NCI-H2227 (cell line): ENCODE results near the gene PRDM16.

Experiments used
- DNase-seq: peaks from one replicate; lab custom pipeline; 2025; ENCODE audit not compliant: unreplicated experiment; lab: John Stamatoyannopoulos, UW

PRDM16 gene

GRCh38 chr1:3465091-3465934 is 396.3 kb downstream of the PRDM16 start:
- no peak for DNase-seq

- no peak for DNase-seq
Measured at GRCh38 chr1:3465935-3466321, 396.9 kb downstream of the PRDM16 start.

GRCh38 chr1:3466366-3467075 is 397.5 kb downstream of the PRDM16 start:
- DNase-seq: no peak

- DNase-seq: no peak
Measured at GRCh38 chr1:3467096-3468036, 398.4 kb downstream of the PRDM16 start.

GRCh38 chr1:3468236-3469103 is 399.5 kb downstream of the PRDM16 start:
- no peak for DNase-seq

- no peak for DNase-seq
Measured at GRCh38 chr1:3469104-3469848, 400.3 kb downstream of the PRDM16 start.

- DNase-seq: no peak
Measured at GRCh38 chr1:3469849-3470649, 401.0 kb downstream of the PRDM16 start.

GRCh38 chr1:3470650-3471355 is 401.8 kb downstream of the PRDM16 start:
- DNase-seq: no peak

- DNase-seq: peak; percentile 40
Measured at GRCh38 chr1:3471356-3472087, 402.5 kb downstream of the PRDM16 start.

GRCh38 chr1:3472088-3472850 is 403.3 kb downstream of the PRDM16 start:
- no peak for DNase-seq

GRCh38 chr1:3472906-3473305 is 403.9 kb downstream of the PRDM16 start:
- DNase-seq: no peak

GRCh38 chr1:3473381-3473844 is 404.4 kb downstream of the PRDM16 start:
- DNase-seq: no peak

GRCh38 chr1:3474016-3474415 is 405.0 kb downstream of the PRDM16 start:
- DNase-seq: no peak

- no peak for DNase-seq
Measured at GRCh38 chr1:3474421-3474820, 405.4 kb downstream of the PRDM16 start.

- DNase-seq: no peak
Measured at GRCh38 chr1:3475839-3476573, 407.0 kb downstream of the PRDM16 start.

GRCh38 chr1:3476666-3477065 is 407.7 kb downstream of the PRDM16 start:
- no peak for DNase-seq
